Activated T-cell treated with anti-CD3 and anti-CD28 coated beads for 24 hours (primary cell): ENCODE measurements around the gene OMA1.
"Not testable (repeated sequence)": the region's sequence is repeated elsewhere in the genome, so short reads cannot be mapped to it uniquely, and the experiment has no call there.

Experiments used
- DNase-seq: peaks from one replicate; pipeline ENCODE4 v3.0.0-alpha.2; 2020; ENCODE audit warnings: low read depth

The OMA1 gene

GRCh38 chr1:58573705-58574591 lies 27.4 kb upstream of the OMA1 start:
- peak; percentile 20 for DNase-seq

GRCh38 chr1:58573138-58573537 lies 26.6 kb upstream of the OMA1 start:
- DNase-seq, result no peak

GRCh38 chr1:58572690-58573089 lies 26.2 kb upstream of the OMA1 start:
- no peak for DNase-seq

GRCh38 chr1:58571616-58572015 lies 25.1 kb upstream of the OMA1 start:
- no peak for DNase-seq

- DNase-seq, result no peak
Observed at GRCh38 chr1:58570817-58571216, 24.3 kb upstream of the OMA1 start.

- DNase-seq, result no peak
Observed at GRCh38 chr1:58570094-58570493, 23.6 kb upstream of the OMA1 start.

GRCh38 chr1:58568911-58569310 lies 22.4 kb upstream of the OMA1 start:
- no peak for DNase-seq

- no peak for DNase-seq
Observed at GRCh38 chr1:58568271-58568860, 21.8 kb upstream of the OMA1 start.

GRCh38 chr1:58566339-58566738 lies 19.8 kb upstream of the OMA1 start:
- DNase-seq, result no peak

GRCh38 chr1:58563715-58564114 lies 17.2 kb upstream of the OMA1 start:
- not testable (repeated sequence) for DNase-seq

GRCh38 chr1:58561633-58562032 lies 15.1 kb upstream of the OMA1 start:
- no peak for DNase-seq

- DNase-seq, result no peak
Observed at GRCh38 chr1:58555393-58555792, 8.9 kb upstream of the OMA1 start.

GRCh38 chr1:58551186-58552140 lies 4.9 kb upstream of the OMA1 start:
- DNase-seq, result no peak

GRCh38 chr1:58549291-58549690 lies 2.8 kb upstream of the OMA1 start:
- not testable (repeated sequence) for DNase-seq

GRCh38 chr1:58548371-58548770 lies 1.8 kb upstream of the OMA1 start:
- no peak for DNase-seq

- DNase-seq, result peak; percentile 66
Observed at GRCh38 chr1:58545591-58546519, 671 bp downstream of the OMA1 start.

- no peak for DNase-seq
Observed at GRCh38 chr1:58543260-58543659, 3.3 kb downstream of the OMA1 start.

- no peak for DNase-seq
Observed at GRCh38 chr1:58539553-58539952, 7.0 kb downstream of the OMA1 start.

GRCh38 chr1:58538821-58539220 lies 7.7 kb downstream of the OMA1 start:
- DNase-seq, result no peak

- not testable (repeated sequence) for DNase-seq
Observed at GRCh38 chr1:58531842-58532241, 14.7 kb downstream of the OMA1 start.

- no peak for DNase-seq
Observed at GRCh38 chr1:58529284-58529683, 17.2 kb downstream of the OMA1 start.
